GM04504 (cell line): ENCODE measurements around the gene CDKN2B.

Experiments used
- DNase-seq: peaks from one replicate; pipeline ENCODE4 v3.0.0-alpha.2; 2012; ENCODE audit warnings: low read depth

CDKN2B gene

DNA sequence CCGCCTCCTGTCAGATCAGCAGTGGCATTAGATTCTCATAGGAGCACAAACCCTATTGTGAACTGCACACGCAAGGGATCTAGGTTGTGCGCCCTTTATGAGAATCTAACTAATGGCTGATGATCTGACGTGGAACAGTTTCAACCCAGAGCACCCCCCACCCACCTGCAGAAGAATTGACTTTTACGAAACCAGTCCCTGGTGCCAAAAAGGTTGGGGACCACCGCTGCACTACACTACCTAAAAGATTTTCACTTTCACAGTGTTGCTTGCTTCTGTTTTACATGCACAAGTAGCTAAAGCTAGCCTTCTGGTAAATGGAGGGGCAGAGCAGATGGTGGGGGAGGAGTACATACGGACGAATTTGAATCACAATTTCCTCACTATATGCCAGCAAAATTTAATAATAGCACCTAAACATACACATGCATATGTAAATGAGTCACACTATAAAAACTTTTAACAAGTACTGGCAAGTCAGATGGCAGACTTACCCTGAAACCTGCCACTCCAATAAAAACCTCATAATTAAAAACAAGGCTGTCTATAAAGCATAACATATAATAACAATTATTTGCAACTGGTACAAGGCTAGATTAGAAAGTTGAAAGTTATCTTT lies 24.0 kb upstream of the CDKN2B start:
- DNase-seq: no peak

DNA sequence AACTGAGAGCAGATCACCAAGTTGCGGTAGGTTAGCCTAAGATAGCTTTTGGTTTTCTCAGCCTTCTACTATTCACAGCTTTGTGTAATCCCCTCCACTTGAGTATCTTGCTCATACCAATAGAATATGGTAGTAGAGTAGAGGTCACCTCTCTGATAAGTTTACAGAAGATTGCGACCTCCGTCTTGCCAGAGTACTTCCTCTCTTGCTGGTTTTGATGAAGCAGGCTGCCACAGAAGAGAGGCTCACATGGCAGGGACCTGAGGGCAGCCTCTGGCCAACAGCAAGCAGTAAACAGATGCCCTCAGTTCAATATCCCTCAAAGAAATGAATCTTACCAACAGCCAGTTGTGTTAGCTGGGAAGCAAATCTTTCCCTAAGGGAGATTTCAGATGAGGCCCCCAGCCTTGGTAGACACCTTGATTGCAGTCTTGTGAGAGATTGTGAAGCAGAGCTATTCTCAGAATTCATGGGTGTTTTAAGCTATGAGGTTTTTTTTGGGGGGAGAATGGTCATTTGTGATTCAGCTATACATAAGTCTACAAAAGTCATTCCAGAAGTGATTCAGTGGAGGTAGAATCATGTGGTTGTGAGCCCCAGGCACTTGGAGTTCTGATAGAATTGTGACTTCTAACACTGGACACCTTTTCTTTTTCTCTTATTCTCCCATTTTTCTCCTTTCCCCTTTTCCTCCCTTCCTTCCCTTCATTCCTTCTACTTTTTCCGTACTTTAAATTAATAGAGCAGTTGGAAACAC lies 22.7 kb upstream of the CDKN2B start:
- DNase-seq: no peak

DNA sequence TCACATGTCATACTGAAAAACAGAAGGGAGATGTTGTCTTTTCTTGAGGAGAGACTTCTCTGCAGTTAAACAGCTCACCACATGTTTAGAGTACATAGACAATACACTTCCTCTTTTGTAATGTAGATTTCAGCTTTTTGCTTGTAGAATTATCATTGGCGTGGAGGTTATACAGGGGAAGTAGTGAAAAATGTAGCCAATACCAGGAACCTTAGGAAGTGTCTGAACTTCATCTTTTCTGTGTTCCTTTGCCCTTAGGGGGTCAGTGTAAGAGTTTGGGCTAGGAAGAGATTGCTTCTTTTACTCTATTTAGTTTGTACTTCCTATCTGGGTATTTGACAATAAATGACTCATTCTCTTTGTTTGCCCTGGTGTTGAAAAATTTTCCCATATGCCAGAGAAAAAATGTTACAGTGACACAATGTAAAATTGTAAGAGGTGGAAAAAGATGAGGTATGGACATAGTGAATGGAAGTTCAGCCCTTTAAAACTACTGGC lies 21.0 kb upstream of the CDKN2B start:
- peak; percentile 52 for DNase-seq

DNA sequence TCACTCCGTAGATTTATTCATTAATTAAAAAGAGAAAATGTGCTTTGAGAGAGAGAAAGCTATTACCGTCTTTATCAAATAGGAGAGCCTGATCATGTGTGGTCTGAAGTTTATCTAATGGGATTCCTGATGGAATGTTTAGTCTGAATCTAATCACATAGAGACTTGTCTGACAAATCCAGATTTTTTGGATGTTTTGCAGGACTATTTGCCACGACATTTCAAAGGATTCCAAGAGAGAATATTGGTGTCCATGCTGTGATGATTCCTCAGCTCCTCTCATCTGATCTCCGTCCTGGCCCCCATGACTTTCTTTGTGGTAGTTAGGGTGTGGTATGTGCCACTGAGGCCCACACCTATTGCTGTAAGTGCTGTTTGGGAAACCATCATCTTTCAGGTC lies 20.1 kb upstream of the CDKN2B start:
- no peak for DNase-seq

DNA sequence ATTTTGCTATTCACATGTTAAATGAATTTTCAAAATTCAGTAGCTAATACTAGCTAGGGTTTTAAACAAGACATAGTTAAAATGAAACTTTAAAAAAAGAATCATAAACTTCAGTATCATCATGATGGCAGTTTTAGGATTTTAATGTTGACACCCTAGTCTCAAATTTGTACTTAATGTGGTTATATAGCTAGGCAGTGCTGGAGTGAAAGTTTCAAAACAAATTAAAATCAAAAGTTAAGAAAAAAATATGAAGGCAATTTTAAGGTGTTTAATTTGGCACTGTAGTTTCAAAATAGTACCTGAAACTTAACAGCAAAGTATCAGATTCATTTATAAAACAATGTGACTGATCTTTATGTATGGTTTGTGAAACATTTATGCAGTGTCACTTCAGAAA lies 19.3 kb upstream of the CDKN2B start:
- DNase-seq: no peak

DNA sequence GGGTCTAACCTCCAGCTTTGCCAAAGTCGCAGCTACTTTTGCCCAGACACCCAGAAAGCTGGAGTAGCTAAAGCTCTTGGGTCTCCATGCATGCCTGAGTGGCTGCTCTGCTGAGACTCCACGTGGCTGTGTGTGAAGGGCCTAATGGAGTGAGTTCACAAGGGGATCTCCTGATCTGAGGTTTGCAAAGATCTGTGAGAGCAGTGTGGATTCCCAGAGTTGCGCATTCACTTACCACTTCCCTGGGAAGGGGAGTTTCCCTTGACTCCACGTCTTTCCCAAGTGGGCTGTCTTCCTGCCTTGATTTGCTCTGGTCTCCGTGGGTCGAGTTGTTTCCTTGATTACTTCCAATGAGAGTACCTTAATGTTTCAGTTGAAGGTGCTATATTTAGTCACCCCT lies 17.6 kb upstream of the CDKN2B start:
- no peak for DNase-seq

DNA sequence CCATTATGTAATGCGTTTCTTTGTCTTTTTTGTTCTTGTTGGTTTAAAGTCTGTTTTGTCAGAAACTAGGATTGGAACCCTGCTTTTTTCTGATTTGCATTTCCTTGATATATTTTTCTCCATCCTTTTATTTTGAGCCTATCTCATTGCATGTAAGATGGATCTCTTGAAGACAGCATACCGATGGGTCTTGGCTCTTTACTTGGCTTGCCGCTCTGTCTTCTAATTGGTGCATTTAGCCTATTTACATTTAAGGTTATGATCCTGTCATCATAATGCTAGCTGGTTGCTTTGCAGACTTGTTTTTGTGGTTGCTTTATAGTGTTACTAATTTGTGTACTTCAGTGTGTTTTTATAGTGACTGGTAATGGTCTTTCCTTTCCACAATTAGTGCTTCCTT lies 13.3 kb upstream of the CDKN2B start:
- DNase-seq: no peak

DNA sequence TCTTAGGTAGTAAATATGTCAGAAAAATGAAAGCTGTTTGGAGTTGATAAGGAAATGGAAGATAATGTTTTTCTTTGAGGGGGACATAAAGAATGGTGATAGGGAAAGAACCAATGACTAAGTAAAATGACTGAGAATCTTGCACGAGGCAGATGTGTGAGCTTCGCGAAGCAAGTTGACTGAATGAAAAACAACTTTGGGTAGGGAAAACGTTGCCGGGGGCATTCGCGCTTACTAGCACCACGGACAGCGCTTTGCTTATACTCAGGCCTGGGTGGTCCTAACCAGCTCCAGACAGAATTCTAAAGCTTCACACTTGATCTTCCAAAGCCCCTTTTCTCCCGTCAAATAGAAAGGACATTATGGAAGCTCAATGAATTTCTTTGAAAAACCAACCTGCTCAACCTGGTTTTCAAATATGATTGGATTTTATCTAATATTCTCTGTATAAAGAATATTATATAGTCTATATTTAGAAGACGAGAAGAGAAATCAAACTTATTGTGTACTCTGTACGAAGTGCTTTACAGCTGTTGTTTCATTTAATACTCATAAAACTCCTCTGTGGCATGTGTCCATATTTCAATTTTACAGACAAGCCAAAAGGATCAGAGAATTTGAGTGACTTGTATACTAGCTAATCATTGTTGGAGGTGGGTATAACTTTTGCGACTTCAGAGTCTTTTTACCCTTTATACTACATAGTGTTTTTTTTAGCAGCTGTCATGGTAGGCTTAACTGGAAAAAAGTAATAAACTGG lies 1.9 kb upstream of the CDKN2B start:
- no peak for DNase-seq

DNA sequence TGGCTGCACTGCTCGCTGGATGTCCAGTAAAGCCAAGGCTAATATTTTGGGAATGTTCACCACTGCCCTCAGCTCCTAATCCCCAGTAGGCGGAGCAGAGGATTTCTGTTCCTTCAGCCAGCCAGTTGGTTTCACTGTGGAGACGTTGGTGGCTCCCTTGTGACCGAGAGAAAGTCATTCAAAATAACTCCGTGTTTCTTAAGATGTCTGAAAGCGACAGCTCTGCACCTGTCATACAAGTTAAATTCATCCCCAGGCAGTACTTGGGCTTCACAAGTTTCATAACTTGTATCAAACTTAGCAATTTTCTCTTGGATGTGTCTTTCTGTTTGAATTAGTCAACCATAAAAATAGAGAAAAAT lies 382 bp upstream of the CDKN2B start:
- no peak for DNase-seq

DNA sequence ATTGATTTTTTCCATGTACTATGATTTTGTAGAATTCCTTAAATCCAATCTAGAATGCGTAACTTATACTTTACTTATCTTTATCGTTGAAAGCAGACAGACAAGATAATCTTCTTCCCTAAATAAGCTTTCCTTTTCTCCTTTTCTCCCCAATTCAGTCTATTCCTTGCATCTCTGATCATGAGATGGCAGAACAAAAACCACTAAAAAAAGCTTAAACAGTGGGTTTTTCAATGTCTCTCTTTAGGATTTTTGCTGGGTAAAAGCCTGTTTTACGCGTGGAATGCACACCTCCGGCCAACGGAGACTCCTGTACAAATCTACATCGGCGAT lies 755 bp downstream of the CDKN2B start:
- DNase-seq: no peak

DNA sequence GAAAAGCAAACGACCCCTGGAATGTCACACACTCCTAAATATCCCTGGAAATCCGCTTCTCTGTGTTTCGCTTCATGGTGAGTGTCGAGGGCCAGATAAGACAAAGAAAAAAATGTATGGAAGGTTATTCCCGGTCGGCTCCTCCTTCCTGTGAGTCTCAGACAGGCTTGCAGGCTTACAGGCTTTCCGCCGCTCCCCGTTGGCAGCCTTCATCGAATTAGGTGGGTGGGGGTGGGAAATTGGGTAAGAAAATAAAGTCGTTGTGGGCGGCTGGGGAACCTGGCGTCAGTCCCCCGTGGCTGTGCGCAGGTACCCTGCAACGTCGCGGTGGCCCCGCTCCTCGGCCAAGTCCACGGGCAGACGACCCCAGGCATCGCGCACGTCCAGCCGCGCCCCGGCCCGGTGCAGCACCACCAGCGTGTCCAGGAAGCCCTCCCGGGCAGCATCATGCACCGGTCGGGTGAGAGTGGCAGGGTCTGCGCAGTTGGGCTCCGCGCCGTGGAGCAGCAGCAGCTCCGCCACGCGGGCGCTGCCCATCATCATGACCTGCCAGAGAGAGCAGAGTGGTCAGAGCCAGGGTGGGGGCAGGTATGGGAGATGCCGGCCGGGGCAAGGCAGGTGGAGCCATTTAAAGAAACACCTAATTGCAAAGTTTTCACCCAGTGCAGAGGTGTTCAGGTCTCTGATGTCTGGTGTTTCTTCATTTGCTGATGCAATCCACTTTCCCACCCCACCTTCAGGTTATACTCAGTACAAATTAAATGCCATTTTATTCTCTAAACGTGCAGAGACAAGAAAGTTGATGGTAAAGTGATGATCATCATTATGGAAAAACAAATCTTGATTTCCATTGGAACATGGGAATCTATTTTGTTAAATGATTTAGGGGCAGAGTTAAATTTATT lies 3.2 kb downstream of the CDKN2B start:
- no peak for DNase-seq

DNA sequence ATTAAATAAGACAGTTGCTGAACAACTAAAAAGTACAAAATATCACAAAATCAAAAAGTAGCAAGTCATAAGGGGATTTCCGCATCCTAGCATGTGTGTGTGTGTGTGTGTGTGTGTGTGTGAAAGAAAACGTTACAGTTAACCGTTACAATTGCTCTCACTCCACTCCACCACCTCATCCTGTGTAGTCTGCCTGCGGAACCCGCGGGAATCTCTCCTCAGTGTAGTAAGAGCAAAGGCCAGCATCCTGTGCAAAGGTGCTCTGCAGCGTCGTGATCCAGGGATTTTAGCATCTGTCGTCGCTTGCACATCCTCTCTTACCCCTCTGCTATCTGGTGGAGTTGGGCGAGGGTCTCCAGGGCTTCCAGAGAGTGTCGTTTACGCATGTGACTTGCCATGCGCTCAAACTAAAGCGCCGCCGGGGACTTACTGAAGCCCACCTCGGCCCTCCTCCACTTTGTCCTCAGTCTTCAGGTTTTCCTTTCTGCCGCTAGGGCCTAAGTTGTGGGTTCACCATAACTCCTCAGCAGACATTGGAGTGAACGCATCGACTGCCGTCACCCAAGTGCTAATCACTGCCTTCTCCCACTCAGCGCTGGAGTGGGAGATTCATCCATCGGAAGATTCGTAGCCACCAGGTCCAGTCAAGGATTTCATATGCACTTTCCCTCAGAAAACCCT lies 3.9 kb downstream of the CDKN2B start:
- no peak for DNase-seq

DNA sequence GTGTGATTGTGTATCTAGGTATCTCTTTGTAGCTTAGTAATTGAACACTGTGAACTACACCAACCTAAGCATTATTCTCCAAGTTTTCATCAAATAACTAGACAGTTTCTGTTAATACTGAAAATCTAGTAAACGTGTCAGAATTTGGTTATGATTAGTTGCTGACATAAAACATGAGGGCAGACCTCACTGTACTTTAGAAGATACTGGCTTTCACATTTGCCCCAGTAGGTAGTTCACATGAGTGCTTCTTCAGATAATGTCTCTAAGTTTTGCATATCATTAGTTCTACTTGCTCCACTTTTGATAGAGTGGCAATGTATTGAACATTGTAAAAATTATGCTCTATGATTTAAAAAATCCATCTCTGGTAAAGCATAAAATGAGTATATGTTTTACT lies 7.1 kb downstream of the CDKN2B start:
- no peak for DNase-seq

DNA sequence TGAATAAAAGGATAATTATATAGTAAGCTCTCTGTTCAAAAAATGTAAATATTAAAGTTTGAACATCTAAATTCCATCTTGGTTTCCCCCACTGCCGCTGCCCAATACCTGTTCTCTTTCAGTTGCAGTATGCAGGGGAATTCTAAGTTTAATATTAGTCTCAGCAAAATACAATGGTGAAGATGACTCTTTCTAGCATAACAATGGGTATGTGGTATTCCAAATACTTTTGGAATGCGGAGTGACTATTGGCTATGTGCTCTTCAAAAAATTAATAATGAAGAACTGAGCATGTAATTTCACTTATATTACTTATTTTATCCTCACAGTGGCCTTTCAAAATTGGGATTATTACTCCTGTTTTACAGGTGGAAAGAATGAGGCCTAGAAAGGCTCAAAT lies 11.1 kb downstream of the CDKN2B start:
- DNase-seq: no peak

DNA sequence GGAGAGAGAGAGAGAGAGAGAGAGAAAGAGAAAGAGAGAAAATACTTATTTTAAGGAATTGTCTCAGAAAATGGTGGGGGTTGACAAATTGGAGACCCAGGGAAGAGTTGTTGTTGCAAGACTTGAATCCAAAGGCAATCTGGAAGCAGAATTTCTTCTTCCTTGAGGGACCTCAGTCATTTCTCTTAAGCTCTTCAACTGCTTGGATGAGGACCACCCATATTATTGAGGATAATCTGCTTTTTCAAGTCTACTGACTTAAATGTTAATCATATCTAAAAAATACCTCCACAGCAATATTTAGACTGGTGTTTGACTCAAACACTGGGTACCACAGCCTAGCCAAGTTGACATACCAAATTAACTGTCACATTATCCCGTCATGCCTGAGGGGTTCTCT lies 11.6 kb downstream of the CDKN2B start:
- no peak for DNase-seq

DNA sequence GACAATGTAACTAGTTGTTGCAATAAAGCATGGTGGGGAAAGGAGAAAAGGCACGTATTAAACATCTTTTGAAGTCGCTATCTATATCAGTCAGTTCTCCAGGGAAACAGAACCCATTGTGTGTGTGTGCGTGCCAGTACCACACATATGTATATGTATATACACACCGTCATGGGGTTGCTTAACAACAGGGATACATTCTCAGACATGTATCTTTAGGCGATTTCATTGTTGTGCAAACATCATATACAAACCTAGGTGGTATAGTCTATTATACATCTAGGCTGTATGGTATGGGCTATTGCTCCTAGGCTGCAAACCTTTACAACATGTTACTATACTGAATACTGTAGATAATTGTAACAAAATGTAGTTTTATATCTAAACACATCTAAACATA lies 12.2 kb downstream of the CDKN2B start:
- DNase-seq: no peak

DNA sequence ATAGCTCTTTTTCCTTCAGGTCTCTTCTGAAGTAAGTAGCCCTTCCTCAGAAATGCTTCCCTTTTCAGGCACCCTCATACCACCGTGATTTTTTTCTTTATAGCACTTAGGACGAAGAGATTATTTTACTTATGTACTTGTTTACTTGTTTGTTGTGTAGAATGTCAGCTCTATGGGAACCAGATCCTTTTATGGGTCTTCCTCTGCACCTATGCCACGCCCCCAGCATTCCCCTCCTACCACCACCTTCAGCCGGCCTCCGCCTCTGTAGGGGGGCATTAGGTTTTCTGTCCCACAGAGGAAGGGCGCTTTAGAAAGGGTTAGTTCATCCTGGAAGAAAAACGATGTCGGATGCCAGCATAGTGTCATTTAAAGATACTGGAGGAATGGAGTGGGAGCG lies 12.7 kb downstream of the CDKN2B start:
- DNase-seq: no peak

DNA sequence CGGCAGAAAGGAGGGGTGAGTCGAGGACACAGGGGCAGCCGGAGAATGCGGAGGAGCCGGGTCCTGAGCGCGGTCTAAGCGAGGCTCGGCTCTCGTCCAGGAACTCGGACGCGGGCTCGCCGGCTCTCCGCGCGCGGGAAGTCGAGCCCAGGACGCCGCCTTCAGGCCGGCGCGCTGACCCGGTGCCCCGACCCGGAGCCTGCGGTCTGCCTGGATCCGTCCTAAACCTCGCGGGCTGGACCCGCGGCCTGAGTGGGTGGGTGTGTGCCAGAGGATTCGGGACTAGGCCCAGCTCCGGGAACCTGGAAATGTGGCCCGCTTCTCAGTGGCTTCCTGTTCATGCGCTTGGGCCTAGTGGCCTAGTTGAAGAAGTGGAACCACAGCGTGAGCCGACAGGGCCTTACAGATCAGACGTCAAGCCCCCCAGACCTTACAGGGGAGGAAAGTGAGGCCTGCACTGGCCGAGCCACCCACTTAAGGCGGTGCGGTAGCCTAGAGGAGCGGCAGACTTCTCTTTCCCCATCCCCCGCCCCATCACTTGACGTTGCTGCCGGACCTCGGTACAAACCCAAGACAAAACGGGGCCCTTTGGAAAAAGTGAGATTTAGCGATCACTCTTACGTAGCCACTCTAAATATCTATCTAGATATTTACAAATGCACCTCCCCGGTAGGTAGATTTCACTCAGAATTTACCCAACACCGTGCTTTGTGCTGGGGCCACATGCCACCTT lies 13.3 kb downstream of the CDKN2B start:
- no peak for DNase-seq

DNA sequence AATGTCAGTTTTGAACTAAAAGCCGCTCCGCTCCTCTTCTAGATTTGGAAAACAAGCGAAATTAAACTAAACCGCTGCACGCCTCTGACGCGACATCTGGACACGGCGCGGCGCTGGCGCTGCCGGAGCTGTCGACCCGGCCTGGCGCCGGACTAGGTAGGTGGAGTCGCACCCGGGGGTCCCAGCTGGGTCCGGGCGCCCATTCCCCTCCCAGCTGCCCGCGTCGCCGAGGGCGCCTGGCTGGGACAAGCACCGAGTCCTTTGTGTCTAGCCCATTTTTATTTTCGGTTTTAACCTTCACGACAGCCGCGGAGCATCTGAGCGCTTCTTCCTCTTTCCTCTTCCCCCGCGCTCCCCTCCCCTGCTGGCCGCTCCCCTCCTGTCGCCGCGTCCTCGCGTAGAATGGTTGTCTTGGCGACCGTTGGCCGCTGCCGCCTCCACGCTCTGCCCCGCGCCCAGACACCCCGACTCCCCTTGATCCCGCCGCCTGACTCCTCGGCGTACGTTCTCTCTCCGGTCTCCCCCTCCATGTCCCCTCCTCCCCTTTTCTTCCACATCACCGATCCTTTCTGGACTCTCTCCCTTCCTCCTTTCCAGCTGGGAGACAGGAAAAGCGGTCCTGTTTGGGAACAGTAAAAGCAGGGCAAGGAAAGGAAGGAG lies 14.0 kb downstream of the CDKN2B start:
- peak; percentile 50 for DNase-seq

DNA sequence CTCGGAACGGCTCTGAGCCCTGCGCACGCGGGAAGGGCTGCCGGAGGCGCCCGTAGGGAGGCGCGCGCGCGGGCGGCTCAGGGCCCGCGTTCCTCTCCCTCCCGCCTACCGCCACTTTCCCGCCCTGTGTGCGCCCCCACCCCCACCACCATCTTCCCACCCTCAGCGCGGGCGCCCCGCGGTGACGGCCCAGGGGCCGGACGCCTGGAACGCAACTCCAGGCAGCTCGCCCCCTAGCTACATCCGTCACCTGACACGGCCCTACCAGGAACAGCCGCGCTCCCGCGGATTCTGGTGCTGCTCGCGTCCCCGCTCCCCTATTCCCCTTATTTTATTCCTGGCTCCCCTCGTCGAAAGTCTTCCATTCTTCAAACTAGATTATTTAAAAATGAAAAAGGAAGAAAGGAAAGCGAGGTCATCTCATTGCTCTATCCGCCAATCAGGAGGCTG lies 14.5 kb downstream of the CDKN2B start, which contains the start of gene CDKN2B-AS1:
CDKN2B-AS1 (plus strand) TSS at position 236 of the 450 bp plus-strand sequence.
- DNase-seq: no peak
